HG02763 (cell line): ENCODE measurements around the gene TAF10.

Experiments
- ATAC-seq: cut with Tn5 transposase; IDR thresholded peaks from one replicate; pipeline ENCODE4 v1.9.1; 2021; ENCODE audit warnings: mild to moderate bottlenecking, moderate library complexity; ENCODE audit not compliant: unreplicated experiment

The TAF10 gene

GRCh38 chr11:6586434-6587359 lies 25.3 kb downstream of the TAF10 start:
- ATAC-seq, result no peak

GRCh38 chr11:6584528-6584927 lies 27.5 kb downstream of the TAF10 start:
- no peak for ATAC-seq

GRCh38 chr11:6583584-6583983 lies 28.4 kb downstream of the TAF10 start:
- ATAC-seq, result no peak

- no peak for ATAC-seq
Observed at GRCh38 chr11:6579681-6580080, 32.3 kb downstream of the TAF10 start.

- no peak for ATAC-seq
Observed at GRCh38 chr11:6578134-6578533, 33.9 kb downstream of the TAF10 start.

GRCh38 chr11:6576471-6577373 lies 35.3 kb downstream of the TAF10 start:
- no peak for ATAC-seq

GRCh38 chr11:6574816-6575715 lies 37.0 kb downstream of the TAF10 start:
- no peak for ATAC-seq

- ATAC-seq, result no peak
Observed at GRCh38 chr11:6572215-6572614, 39.8 kb downstream of the TAF10 start.

GRCh38 chr11:6571434-6572008 lies 40.5 kb downstream of the TAF10 start:
- no peak for ATAC-seq

GRCh38 chr11:6570691-6571427 lies 41.2 kb downstream of the TAF10 start:
- ATAC-seq, result no peak

GRCh38 chr11:6569706-6570105 lies 42.3 kb downstream of the TAF10 start:
- no peak for ATAC-seq

GRCh38 chr11:6568191-6568918 lies 43.7 kb downstream of the TAF10 start:
- ATAC-seq, result no peak

- no peak for ATAC-seq
Observed at GRCh38 chr11:6567371-6567745, 44.7 kb downstream of the TAF10 start.

- ATAC-seq, result no peak
Observed at GRCh38 chr11:6566704-6567370, 45.2 kb downstream of the TAF10 start.

- ATAC-seq, result no peak
Observed at GRCh38 chr11:6565988-6566703, 45.9 kb downstream of the TAF10 start.

GRCh38 chr11:6565325-6565724 lies 46.7 kb downstream of the TAF10 start:
- ATAC-seq, result no peak

- no peak for ATAC-seq
Observed at GRCh38 chr11:6563667-6564066, 48.3 kb downstream of the TAF10 start.

GRCh38 chr11:6563121-6563619 lies 48.8 kb downstream of the TAF10 start:
- no peak for ATAC-seq
